ENCODE data around the gene PIGZ.

The PIGZ gene

GRCh38 chr3:196968233-196969133, at the start of gene PIGZ:
TSS of gene PIGZ (minus strand) at chr3:196968833. CDS start at chr3:196952031, 16,802 bp downstream.
- DNase-seq, result peak; percentile 26

- DNase-seq, result no peak
These were observed 48.4 kb upstream of the PIGZ start for GRCh38 chr3:197017003-197017402.

- no peak for DNase-seq
These were observed 47.4 kb upstream of the PIGZ start for GRCh38 chr3:197015790-197016736.

- no peak for DNase-seq
These were observed 46.4 kb upstream of the PIGZ start for GRCh38 chr3:197014942-197015575.

DNA sequence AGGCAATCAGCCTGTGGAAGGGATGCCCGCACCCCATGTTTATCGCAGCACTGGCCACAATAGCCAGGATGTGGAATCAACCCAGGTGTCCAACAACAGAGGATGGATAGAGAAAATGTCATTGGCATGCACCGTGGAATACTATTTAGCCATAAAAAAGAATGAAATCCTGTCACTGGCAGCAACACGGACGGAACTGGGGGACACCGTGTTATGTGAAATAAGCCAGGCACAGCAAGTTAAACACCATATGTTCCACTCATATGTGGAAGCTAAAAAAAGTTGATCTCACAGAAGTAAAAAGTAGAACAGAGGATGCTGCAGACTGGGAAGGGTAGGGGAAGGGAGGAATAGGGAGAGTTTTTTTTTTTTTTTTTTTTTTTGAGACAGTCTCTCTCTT, 45.4 kb upstream of the PIGZ start:
- DNase-seq, result no peak

DNA sequence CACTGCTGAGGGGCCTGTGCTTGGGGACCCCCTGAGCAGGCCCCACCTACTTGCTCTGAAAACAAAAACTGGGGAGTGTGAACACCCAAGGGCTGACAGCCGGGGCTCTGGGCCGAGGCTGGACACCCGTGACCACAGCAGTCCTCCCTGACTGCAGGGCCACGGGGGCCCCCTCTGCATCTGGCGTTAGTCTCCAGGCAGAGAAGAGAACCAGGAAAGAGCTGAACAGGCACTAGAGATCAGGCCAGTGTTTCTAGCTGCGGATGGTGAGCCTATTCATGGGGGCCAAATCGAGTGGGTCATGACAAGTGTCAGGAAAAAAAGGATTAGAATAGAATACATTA, 43.9 kb upstream of the PIGZ start:
- DNase-seq, result no peak

DNA sequence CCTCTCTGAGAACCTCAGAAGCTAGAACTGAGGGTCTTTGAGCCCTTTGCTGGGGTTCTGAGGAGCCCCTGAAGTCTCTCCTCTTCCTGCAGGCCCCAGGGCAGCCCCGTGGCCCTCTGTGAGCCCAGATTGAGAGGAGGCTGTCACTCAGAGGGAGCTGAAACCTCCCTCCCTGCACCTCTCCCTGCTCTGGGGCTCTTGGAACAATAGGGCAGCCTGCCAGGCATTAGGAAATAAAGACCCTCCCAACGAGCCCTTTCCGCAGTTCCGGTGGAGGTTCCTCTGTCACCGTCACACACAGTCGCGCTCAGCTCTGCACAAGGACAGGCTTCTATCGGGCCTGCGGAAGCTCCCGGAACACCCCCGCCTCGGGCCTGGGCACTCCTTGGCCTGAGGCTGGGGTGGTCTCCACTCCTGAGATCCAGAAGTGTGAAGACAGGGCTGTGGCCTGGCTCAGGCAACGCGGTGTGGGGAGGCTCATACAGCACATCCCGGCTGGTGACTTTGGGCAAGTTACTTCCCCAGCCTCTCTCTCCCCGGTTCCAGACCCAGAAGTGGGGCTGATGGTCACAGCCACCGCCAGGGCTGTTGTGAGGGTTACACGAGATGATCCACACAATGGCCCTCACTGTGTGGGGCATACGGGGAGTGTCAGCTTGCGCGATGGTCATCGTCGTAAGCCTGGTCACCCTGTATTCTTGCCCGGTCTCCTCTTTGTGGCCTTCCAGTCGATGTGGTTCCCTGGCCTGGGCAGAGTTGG, 43.3 kb upstream of the PIGZ start:
- no peak for DNase-seq

GRCh38 chr3:197010556-197011351, 42.1 kb upstream of the PIGZ start:
- DNase-seq, result no peak

GRCh38 chr3:197009532-197010019, 40.9 kb upstream of the PIGZ start:
- no peak for DNase-seq

GRCh38 chr3:197008436-197009209, 40.0 kb upstream of the PIGZ start:
- no peak for DNase-seq

- DNase-seq, result no peak
These were observed 39.3 kb upstream of the PIGZ start for GRCh38 chr3:197007953-197008352.

DNA sequence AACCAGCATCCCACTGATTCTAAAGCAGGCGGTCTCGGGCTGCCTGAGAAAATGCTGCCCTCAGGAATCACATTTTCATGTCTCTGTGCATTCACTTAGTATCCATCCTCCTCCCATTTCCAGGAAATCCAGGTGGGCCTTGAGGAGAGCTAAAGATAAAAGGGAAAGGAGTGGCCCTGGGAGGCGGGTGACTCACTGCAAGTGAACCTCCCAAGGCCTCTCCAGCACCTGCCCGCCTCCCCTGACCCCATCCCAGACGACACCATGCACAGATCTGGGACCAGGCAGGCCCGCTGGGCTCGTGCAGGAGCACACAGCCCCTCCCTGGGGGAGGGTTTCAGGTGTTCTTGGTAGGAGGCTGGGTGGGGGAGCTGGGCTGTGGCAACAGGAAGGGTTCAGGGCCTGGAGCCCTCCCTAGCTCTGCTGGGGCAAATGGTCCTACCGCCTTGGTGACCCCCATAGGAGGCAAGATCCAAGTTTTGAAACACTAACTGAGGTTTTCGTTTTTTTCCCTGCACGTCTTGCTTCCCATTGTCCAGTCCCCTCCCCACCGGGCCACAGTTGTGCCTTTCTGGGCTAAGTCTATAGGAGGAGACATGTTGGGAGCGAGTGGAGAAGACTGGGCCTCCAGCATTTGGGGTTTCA, 38.8 kb upstream of the PIGZ start:
- DNase-seq, result no peak

- no peak for DNase-seq
These were observed 38.2 kb upstream of the PIGZ start for GRCh38 chr3:197006860-197007259.

DNA sequence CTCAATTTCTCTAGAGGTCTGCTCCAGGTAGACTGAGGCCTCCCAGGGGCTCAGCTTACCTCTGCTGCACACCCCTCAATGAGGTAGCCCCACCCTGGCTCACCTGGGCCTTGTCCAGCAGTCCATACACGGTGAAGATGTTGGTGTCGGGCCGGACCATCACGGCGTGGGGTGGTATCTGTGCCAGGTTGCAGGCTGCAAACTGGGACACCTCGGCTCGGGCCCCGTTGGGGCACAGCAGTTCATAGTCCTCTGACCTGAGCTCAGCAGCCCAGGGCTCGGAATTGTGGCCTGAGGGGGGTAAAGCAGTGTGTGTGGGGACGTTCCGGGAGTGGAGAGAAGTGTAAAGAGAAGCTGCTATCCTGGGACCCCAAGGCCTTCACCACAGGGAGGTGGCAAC, 37.8 kb upstream of the PIGZ start:
- DNase-seq, result no peak

- peak; percentile 14 for DNase-seq
These were observed 35.1 kb upstream of the PIGZ start for GRCh38 chr3:197003461-197004385.

GRCh38 chr3:197002701-197003454, 34.2 kb upstream of the PIGZ start:
- peak; percentile 86 for DNase-seq

DNA sequence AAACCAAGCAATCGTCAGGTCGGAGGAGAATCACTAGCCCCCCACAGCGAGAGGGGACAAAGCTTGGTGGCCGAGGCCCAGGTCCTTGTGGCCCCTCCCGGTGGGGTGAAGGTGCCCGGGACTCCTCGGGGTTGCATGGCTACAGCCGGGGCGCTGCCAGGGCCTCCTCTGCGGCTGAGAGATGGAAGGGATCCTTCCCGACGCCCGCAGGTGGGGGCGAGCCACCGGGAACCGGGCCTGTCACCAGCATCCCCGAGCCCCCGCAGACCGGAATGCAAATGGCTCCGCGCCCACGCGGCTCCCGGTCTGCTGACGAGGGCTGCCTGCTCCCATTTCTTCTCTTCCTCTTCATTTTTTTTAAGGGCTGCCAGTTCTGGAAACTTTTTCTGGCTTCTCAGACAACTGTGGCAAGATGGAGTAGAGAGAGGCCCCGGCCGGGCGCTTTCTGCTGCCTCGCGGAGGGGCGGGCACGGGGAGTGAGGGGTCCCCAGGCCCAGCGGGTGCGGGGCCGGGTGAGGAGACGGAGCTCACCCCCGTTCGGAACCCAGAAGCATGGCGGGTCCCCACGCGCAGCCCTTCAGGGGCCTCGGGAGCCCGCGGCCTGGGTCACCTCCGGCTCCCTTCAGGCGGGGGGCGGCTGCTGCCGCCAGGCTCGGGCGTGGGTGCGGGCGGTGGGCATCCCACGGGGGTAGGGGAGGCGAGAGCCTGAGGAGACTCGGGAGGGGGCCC, 33.5 kb upstream of the PIGZ start:
- no peak for DNase-seq
